Superior temporal gyrus (tissue), 1 donor: ENCODE results near the gene ILK.

Experiments used
- DNase-seq: peaks from one replicate; pipeline ENCODE4 v3.0.0-alpha.2; 2016; ENCODE audit errors: extremely low spot score

The ILK gene

GRCh38 chr11:6574816-6575715, 28.5 kb upstream of the ILK start:
- peak; percentile 56 for DNase-seq

GRCh38 chr11:6576471-6577373, 26.9 kb upstream of the ILK start:
- peak; percentile 97 for DNase-seq

- DNase-seq, result no peak
These were observed 25.4 kb upstream of the ILK start for GRCh38 chr11:6578134-6578533.

- no peak for DNase-seq
These were observed 23.9 kb upstream of the ILK start for GRCh38 chr11:6579681-6580080.

- DNase-seq, result no peak
These were observed 20.0 kb upstream of the ILK start for GRCh38 chr11:6583584-6583983.

GRCh38 chr11:6584528-6584927, 19.0 kb upstream of the ILK start:
- DNase-seq, result no peak

- peak; percentile 56 for DNase-seq
These were observed 16.9 kb upstream of the ILK start for GRCh38 chr11:6586434-6587359.

- DNase-seq, result no peak
These were observed 16.1 kb upstream of the ILK start for GRCh38 chr11:6587360-6587953.

- no peak for DNase-seq
These were observed 15.6 kb upstream of the ILK start for GRCh38 chr11:6588018-6588417.

- no peak for DNase-seq
These were observed 9.3 kb upstream of the ILK start for GRCh38 chr11:6594142-6594768.

GRCh38 chr11:6596239-6596877, 7.2 kb upstream of the ILK start:
- peak; percentile 78 for DNase-seq

- DNase-seq, result no peak
These were observed 5.0 kb upstream of the ILK start for GRCh38 chr11:6598555-6598954.

- DNase-seq, result no peak
These were observed 4.1 kb upstream of the ILK start for GRCh38 chr11:6599449-6599848.

- no peak for DNase-seq
These were observed 3.6 kb upstream of the ILK start for GRCh38 chr11:6599881-6600390.

GRCh38 chr11:6601041-6601461, 2.5 kb upstream of the ILK start:
- DNase-seq, result no peak

- no peak for DNase-seq
These were observed 1.3 kb upstream of the ILK start for GRCh38 chr11:6602096-6602940.

- peak; percentile 79 for DNase-seq
These were observed 580 bp downstream of the ILK start for GRCh38 chr11:6604081-6604626.

- no peak for DNase-seq
These were observed 1.2 kb downstream of the ILK start for GRCh38 chr11:6604790-6605189.
